ENCODE results near the gene ZKSCAN1. TPM values are rescaled to one million over a fixed set of nuclear protein-coding genes. Genes with fewer than 3 reads are reported as not detected.

ZKSCAN1 gene
- total RNA-seq, 4 donors from 2014 or later, result 31.6 to 35.5 (median 31.7) TPM

GRCh38 chr7:100040575-100040974, 25.2 kb downstream of the ZKSCAN1 start:
- Histone ChIP-seq H3K4me1 (no peaks in the 10 kb centered on the region), H3K36me3 (peaks cover 0 to 27% of the 10 kb centered on the region in 2 donors), H3K27ac (no peak overlapping the region), H3K9me3 (no peaks in the 10 kb centered on the region), H3K27me3 (no peaks in the 10 kb centered on the region), H3K4me3 (no peak overlapping the region)
- WGBS, 2 donors (ENCODE audit: low coverage in 1 of 2), result 55 to 76% methylated on average over 4 to 7 of the region's 7 CpGs
- TF ChIP-seq CTCF (IDR thresholded peaks at IDR 0.05), result no peak
- no peak for TF ChIP-seq POLR2AphosphoS5 (IDR thresholded peaks at IDR 0.05)
- TF ChIP-seq EP300 (IDR thresholded peaks at IDR 0.05), result no peak
- TF ChIP-seq POLR2A (IDR thresholded peaks at IDR 0.05), result no peak
- no peak for ATAC-seq

GRCh38 chr7:100044718-100045117, 29.3 kb downstream of the ZKSCAN1 start:
- Histone ChIP-seq H3K36me3 (no peaks in the 10 kb centered on the region), H3K27ac (no peak overlapping the region), H3K4me3 (no peak overlapping the region), H3K4me1 (peaks cover 0 to 8% (median 0%) of the 10 kb centered on the region in 3 donors), H3K27me3 (no peaks in the 10 kb centered on the region), H3K9me3 (no peaks in the 10 kb centered on the region)
- 61 to 80% methylated on average over 2 to 6 of the region's 6 CpGs for WGBS, 2 donors (ENCODE audit: low coverage in 1 of 2)
- no peak for TF ChIP-seq POLR2AphosphoS5 (IDR thresholded peaks at IDR 0.05)
- TF ChIP-seq POLR2A (IDR thresholded peaks at IDR 0.05), result no peak
- TF ChIP-seq CTCF (IDR thresholded peaks at IDR 0.05), result no peak
- TF ChIP-seq EP300 (IDR thresholded peaks at IDR 0.05), result no peak
- no peak for ATAC-seq

DNA sequence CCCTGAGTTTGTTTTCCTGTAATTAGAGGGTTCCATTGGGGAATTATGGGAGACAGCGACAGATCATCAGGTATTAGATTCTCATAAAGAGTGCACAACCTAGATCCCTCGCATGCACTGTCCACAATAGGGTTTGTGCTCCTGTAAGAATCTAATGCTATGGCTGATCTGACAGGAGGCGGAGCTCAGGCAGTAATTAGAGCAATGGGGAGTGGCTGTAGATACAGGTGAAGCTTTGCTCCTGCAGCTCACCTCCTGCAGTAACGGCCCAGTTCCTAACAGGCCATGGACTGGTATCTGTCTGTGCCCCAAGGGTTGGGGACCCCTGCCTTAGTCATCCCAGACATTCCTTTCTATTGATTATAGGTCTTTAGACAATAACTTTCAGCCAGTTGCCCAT, 33.3 kb downstream of the ZKSCAN1 start:
- H3K36me3 ChIP-seq, result peaks cover 0 to 12% of the 10 kb centered on the region in 2 donors
- H3K27me3 ChIP-seq, result no peaks in the 10 kb centered on the region
- H3K4me1 ChIP-seq, result peaks cover 0 to 43% (median 5%) of the 10 kb centered on the region in 3 donors
- TF ChIP-seq CTCF (IDR thresholded peaks at IDR 0.05) (no peak), EP300 (IDR thresholded peaks at IDR 0.05) (no peak), POLR2A (IDR thresholded peaks at IDR 0.05) (no peak), POLR2AphosphoS5 (IDR thresholded peaks at IDR 0.05) (no peak)
- H3K9me3 ChIP-seq, result no peaks in the 10 kb centered on the region
- no peak overlapping the region for H3K4me3 ChIP-seq
- whole genome bisulfite sequencing, 2 donors (ENCODE audit: low coverage in 1 of 2), result 87 to 100% methylated on average over 2 to 4 of the region's 4 CpGs
- H3K27ac ChIP-seq, result peak overlapping the region in 1 of 4 donors; percentile 94
- no peak for ATAC-seq

DNA sequence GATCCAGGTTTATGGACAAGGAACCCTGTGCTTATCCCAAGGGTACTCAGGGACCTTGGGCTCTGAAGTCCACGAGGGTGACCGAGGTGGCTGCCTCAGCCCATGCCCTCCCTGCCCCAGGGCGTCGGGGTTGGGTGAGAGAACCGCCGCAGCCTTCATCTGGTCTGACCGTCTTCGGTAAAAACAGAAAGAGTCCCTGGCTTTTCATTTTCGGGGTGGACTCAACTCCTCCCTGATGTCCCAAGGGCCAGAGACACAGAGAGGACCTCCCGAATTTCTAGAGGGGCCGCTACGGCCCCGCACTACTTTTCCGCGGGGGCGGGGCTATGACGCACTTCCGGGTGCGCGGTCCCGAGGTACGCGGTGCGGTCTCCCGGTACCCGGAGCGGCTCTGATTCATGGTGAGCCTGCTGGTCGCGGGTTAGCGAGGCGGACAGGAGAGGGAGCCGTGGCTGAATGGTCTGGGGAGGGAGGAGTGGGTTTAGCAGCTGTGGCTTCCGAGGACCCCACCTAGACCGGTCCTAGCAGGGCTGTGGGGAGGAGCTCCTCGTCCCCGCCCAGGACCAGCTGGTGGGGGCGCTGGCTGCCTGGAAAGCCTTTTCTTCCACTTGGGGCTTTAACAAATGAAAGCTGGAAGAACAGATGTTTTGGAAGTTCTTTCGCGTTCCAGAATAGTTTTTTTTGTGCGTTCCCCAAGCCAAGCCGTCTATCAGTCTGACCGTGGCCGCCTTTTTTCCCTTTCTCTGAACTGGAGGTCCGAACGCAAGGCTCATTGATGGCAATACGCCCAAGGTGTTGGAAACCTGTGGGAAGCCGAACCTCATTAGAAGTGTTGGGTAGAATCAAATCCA, 34.3 kb downstream of the ZKSCAN1 start, which contains the start of gene ZSCAN21:
Gene ZSCAN21 (plus strand): TSS at position 334 of the 851 bp plus-strand sequence. CDS start 7,233 bp downstream, outside the sequence.
- 0% methylated on average over 10 of the region's 47 CpGs for WGBS, 2 donors (ENCODE audit: low coverage in 1 of 2)
- Histone ChIP-seq H3K4me3 (peak within 1 kb of the TSS; percentile 49 to 87), H3K9me3 (no peaks in the 10 kb centered on the region), H3K27me3 (no peaks in the 10 kb centered on the region), H3K36me3 (peaks cover 0 to 12% of the 10 kb centered on the region in 2 donors), H3K27ac (peak within 1 kb of the TSS; percentile 62 to 99 (median 94)), H3K4me1 (peaks cover 0 to 49% (median 5%) of the 10 kb centered on the region in 3 donors)
- peak; percentile 80 to 87 for TF ChIP-seq POLR2A (IDR thresholded peaks at IDR 0.05)
- TF ChIP-seq EP300 (IDR thresholded peaks at IDR 0.05), result no peak
- TF ChIP-seq POLR2AphosphoS5 (IDR thresholded peaks at IDR 0.05), result peak; percentile 96
- peak in 2 of 4 experiments; percentile 30 to 48 for TF ChIP-seq CTCF (IDR thresholded peaks at IDR 0.05)
- peak; percentile 97 for ATAC-seq

All from gastroesophageal sphincter (tissue), 4 donors.